Measurements from ENCODE around the gene POU2F2. TPM values are rescaled to one million over a fixed set of nuclear protein-coding genes. Genes with fewer than 3 reads are reported as not detected.

Gene POU2F2
- under 0.01 and 0.15 TPM in 2 replicates for total RNA-seq

DNA sequence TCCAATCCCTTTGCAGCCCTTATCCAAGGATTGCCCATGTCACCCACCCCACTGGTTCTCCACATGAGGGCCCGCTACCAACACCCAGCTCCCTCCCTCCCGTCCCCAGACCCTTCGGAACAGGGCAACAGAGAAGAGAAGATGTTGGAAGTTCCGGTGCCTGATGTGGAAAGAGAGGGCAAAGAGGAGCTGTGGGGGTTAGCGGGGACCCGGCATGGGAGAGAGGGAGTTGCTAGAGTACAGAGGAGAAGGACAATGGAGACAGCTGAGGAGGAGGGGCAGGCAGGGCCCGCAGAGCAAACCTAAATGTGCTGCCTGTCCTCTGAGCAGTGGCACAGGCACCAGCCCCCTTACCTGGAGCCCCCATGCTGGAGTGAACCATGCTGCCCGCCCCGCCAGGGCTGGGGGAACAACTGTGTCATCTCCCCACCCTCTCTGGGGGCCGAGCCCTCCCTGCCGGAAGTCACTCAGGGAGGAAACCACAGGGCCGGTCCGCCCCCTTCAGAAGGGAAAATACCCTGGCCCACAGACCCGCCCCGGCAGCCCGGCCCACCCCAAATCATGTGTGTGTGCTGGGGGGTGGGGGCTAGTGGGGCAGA is at the start of gene POU2F2:
Gene POU2F2, minus strand, starts transcription at position 417 of the 599 bp plus-strand sequence. Its CDS starts 35 bp downstream, at position 382.

DNA sequence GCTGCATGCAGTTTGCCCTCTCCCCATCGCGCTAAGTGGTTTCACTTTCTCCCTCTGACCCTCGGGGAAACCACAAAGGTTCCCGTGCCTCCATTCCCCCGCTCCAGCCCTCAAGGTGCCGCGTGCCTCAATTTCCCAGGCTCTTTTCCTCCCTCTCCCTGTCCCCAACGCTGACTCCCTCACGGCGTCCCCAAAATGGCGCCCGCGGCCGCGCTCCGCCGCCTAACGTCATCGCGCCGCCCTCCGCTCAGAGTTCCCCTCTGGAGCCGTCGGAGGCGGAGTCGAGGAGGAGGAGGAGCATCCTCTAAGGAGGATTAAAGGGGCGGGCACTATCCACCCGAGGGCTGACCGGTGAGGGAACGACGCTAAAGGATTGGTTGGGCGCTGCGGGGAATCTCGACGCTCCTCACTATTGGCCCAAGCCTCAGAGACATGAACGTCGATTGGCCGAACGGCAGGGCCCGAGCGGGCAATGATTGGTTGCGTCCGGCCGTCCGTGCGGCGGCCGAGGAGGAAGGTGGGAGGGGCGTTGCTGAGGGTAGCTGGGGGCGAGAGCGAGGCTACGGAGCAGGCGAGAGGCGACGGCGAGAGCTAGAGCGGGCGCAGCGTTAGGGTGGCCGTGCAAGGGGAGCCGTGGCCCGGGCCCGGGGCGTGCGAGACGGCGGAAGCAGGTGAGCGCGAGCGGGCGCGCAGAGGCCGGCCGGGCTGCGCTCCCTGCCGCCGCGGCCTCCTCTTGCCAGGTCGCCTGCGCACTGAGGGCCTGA is 56.4 kb downstream of the POU2F2 start, which contains the start of gene ZNF574:
Gene ZNF574, plus strand, starts transcription at position 551 of the 764 bp plus-strand sequence. CDS start 2,441 bp downstream, outside the sequence.

DNA sequence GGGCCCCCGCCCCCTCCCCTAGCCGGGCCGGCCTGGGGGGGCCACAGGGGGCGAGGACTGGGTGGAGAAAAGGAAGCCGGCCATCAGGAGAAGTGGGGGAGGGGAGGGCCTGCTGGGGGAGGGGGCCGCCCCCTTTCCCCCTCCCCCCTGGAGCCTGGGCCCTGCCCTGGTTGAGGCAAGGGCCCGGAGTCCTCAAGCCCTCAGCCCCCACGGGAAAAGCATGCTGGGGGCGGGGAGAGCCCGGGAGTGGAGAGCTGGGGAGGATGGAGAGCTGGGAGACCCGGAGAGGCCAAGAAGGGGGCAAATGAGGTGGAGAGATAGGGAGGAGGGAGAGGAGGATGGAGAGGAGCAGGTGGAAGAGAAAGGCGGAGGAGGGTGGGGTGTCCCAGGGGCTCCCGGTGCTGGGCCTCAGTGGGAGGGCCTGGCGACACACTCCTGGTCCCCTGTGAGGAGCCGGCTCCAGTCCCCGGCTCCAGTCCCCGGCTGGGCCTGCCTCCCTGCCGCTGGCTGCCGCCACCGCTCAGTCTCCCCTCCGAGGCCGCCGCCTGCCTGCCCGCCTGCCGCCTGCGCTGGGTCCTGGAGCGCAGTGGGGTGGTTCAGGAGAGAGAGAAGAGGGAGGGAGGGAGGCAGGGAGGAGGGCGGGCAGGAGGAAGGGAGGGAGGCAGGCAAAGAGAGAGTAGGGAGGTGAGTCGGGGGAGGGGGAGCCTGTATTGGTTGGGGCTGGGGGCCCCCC is 62.5 kb downstream of the POU2F2 start, which contains the start of gene GRIK5:
Gene GRIK5, minus strand, starts transcription at position 588 of the 733 bp plus-strand sequence. CDS start 4,436 bp downstream, outside the sequence.

Other genes with a start within 250 kb of the POU2F2 start
- gene ARHGEF1, start 249.3 kb downstream of the POU2F2 start, total RNA-seq, result 35.6 and 43.5 TPM in 2 replicates
- gene ERFL, start 204.0 kb downstream of the POU2F2 start, total RNA-seq, result not detected in 2 replicates
- 86.8 and 165 TPM in 2 replicates for gene RABAC1, start 173.1 kb downstream of the POU2F2 start, total RNA-seq
- 0.15 TPM in 1 of 2 replicates, not detected in the other for gene ATP1A3, start 138.2 kb downstream of the POU2F2 start, total RNA-seq
- 2.3 and 4.3 TPM in 2 replicates for gene GRIK5, start 62.2 kb downstream of the POU2F2 start, total RNA-seq
- 10.9 and 11.0 TPM in 2 replicates for gene ZNF574, start 56.3 kb downstream of the POU2F2 start, total RNA-seq
- 12.7 and 24.3 TPM in 2 replicates for gene DEDD2, start 85.2 kb upstream of the POU2F2 start, total RNA-seq
- 8.8 and 10.2 TPM in 2 replicates for gene ZNF526, start 87.9 kb upstream of the POU2F2 start, total RNA-seq
- gene GSK3A, start 110.2 kb upstream of the POU2F2 start, total RNA-seq, result 12.9 and 13.6 TPM in 2 replicates
- 21.1 and 31.9 TPM in 2 replicates for gene ERF, start 122.7 kb upstream of the POU2F2 start, total RNA-seq
- gene CIC, start 136.8 kb upstream of the POU2F2 start, total RNA-seq, result 11.0 and 21.6 TPM in 2 replicates
- gene PRR19, start 169.7 kb upstream of the POU2F2 start, total RNA-seq, result not detected in 2 replicates
- gene PAFAH1B3, start 170.2 kb upstream of the POU2F2 start, total RNA-seq, result 36.9 and 48.1 TPM in 2 replicates
- not detected in 2 replicates for gene TMEM145, start 180.9 kb upstream of the POU2F2 start, total RNA-seq
- 16.3 and 17.9 TPM in 2 replicates for gene MEGF8, start 193.2 kb upstream of the POU2F2 start, total RNA-seq

Measured in epithelial cell of umbilical artery (primary cell).